ENCODE measurements around the gene INTS4. TPM values are rescaled to one million over a fixed set of nuclear protein-coding genes. Genes with fewer than 3 reads are reported as not detected.
"Not testable (repeated sequence)": the region's sequence is repeated elsewhere in the genome, so short reads cannot be mapped to it uniquely, and the experiment has no call there.

INTS4 gene
- polyA plus RNA-seq, 3 donors, result 39.3 to 44.7 (median 42.7) TPM

- DNase-seq (ENCODE audit: low read depth in 3 of 3, low spot score in 2 of 3), result no peak
Measured at GRCh38 chr11:77883775-77884174, 110.7 kb downstream of the INTS4 start.

GRCh38 chr11:77882396-77882795 lies 112.1 kb downstream of the INTS4 start:
- DNase-seq (ENCODE audit: low read depth in 3 of 3, low spot score in 2 of 3), result no peak

GRCh38 chr11:77879218-77879617 lies 115.2 kb downstream of the INTS4 start:
- DNase-seq (ENCODE audit: low read depth in 3 of 3, low spot score in 2 of 3), result no peak

GRCh38 chr11:77878247-77878646 lies 116.2 kb downstream of the INTS4 start:
- DNase-seq (ENCODE audit: low read depth in 3 of 3, low spot score in 2 of 3), result not testable (repeated sequence)

- DNase-seq (ENCODE audit: low read depth in 3 of 3, low spot score in 2 of 3), result no peak
Measured at GRCh38 chr11:77876045-77876444, 118.4 kb downstream of the INTS4 start.

GRCh38 chr11:77874206-77874605 lies 120.3 kb downstream of the INTS4 start:
- DNase-seq (ENCODE audit: low read depth in 3 of 3, low spot score in 2 of 3), result no peak

GRCh38 chr11:77873345-77873744 lies 121.1 kb downstream of the INTS4 start:
- DNase-seq (ENCODE audit: low read depth in 3 of 3, low spot score in 2 of 3), result no peak

- no peak for DNase-seq (ENCODE audit: low read depth in 3 of 3, low spot score in 2 of 3)
Measured at GRCh38 chr11:77871855-77872254, 122.6 kb downstream of the INTS4 start.

- no peak for DNase-seq (ENCODE audit: low read depth in 3 of 3, low spot score in 2 of 3)
Measured at GRCh38 chr11:77868744-77869143, 125.7 kb downstream of the INTS4 start.

- DNase-seq (ENCODE audit: low read depth in 3 of 3, low spot score in 2 of 3), result no peak
Measured at GRCh38 chr11:77866336-77866735, 128.1 kb downstream of the INTS4 start.

- DNase-seq (ENCODE audit: low read depth in 3 of 3, low spot score in 2 of 3), result no peak
Measured at GRCh38 chr11:77865805-77866204, 128.7 kb downstream of the INTS4 start.

- DNase-seq (ENCODE audit: low read depth in 3 of 3, low spot score in 2 of 3), result not testable (repeated sequence)
Measured at GRCh38 chr11:77861444-77861843, 133.0 kb downstream of the INTS4 start.

- DNase-seq (ENCODE audit: low read depth in 3 of 3, low spot score in 2 of 3), result not testable (repeated sequence)
Measured at GRCh38 chr11:77857906-77858457, 136.5 kb downstream of the INTS4 start.

GRCh38 chr11:77854838-77855237 lies 139.6 kb downstream of the INTS4 start:
- no peak for DNase-seq (ENCODE audit: low read depth in 3 of 3, low spot score in 2 of 3)

GRCh38 chr11:77851503-77851902 lies 143.0 kb downstream of the INTS4 start:
- DNase-seq (ENCODE audit: low read depth in 3 of 3, low spot score in 2 of 3), result no peak

GRCh38 chr11:77843700-77844099 lies 150.8 kb downstream of the INTS4 start:
- DNase-seq (ENCODE audit: low read depth in 3 of 3, low spot score in 2 of 3), result not testable (repeated sequence)

GRCh38 chr11:77842441-77843121 lies 151.9 kb downstream of the INTS4 start:
- no peak for DNase-seq (ENCODE audit: low read depth in 3 of 3, low spot score in 2 of 3)

- no peak for DNase-seq (ENCODE audit: low read depth in 3 of 3, low spot score in 2 of 3)
Measured at GRCh38 chr11:77833302-77833701, 161.2 kb downstream of the INTS4 start.

GRCh38 chr11:77828926-77829325 lies 165.5 kb downstream of the INTS4 start:
- no peak for DNase-seq (ENCODE audit: low read depth in 3 of 3, low spot score in 2 of 3)

Data from right renal cortex interstitium (tissue), 3 donors.